Activated CD8-positive, alpha-beta memory T cell treated with anti-CD3 and anti-CD28 coated beads for 4 hours (primary cell): ENCODE measurements around the gene FMN1.

Source experiments
- DNase-seq, 2 donors: peaks; one replicate each; pipeline ENCODE4 v3.0.0-alpha.2; 2020; ENCODE audit warnings: low read depth in 2 of 2

FMN1 gene

DNA sequence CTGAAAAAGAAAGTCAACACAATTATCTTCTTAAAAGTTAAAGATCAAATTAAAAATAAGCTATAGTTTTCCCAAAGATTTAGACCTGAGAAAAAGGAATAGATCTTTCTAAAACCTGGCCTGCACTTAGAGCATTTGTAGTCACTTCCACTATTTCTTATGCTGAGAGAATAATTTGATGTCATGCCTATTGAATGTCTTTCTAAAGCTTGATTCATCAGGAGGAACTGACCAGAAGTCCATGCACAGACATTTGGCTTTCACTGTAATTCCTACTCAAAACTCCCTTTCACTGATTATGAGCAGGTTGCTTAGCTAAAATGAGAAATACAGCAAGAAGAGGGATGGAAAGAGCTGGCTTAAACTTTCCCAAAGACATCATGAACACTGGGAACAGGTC is 472.4 kb downstream of the FMN1 start:
- no peak for DNase-seq

DNA sequence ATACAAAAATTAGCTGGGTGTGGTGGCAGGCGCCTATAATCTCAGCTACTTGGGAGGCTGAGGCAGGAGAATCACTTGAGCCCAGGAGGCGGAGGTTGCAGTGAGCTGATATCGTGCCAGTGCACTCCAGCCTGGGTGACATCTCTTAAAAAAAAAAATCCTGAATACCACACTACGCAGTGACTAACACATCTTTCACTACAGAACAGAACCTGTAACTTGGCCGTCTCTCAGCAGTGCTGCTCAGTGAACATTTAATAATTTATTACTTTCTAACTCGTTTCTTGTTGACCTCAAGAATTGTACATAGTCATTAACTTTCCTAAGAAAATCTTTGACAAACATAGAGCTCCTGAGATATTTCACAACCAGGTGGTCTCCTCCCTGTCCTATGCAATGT is 472.9 kb downstream of the FMN1 start:
- DNase-seq = no peak

DNA sequence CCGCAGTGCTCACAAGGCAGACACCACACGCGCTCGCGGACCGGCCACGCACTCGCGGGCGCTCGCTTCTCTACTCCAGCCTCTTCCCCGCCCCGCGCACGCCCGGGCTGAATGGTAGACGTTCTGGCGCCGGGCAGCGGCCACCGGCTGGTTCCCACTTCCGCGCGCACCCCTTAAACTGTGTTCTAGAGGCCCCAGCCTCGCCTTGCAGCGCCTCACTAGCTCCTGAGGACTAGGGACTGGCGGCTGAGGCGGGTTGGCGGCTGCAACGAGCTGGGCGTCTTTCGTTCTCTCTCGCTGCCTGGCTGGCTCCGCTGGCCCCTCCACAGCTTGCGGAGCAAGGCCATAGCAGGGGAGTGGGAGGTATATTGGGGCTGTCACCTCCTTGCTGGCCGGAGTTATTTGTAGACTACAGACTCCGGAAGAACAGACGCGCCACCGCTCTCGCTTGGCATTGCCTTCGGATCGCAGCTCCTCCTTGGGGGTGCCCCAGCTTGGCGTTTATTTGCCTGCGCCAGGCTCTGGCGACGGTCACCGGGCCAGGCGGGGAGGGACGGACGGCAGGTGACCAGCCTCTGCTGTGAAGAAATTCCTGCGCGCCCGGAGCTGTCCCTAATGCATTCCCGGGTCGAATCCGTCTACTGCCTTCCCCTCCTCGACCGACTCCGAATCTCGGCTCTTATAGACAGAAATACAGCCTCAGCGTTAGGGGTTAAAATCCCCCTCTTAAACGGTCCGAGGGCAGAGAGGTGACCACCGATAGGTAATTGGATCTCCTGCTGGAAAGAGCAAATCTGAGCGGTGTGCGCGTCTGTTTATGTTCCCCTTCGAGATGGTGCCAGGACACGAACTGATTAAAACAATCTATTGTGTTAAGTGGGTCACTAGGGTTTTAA is 475.4 kb downstream of the FMN1 start:
- DNase-seq = no peak

DNA sequence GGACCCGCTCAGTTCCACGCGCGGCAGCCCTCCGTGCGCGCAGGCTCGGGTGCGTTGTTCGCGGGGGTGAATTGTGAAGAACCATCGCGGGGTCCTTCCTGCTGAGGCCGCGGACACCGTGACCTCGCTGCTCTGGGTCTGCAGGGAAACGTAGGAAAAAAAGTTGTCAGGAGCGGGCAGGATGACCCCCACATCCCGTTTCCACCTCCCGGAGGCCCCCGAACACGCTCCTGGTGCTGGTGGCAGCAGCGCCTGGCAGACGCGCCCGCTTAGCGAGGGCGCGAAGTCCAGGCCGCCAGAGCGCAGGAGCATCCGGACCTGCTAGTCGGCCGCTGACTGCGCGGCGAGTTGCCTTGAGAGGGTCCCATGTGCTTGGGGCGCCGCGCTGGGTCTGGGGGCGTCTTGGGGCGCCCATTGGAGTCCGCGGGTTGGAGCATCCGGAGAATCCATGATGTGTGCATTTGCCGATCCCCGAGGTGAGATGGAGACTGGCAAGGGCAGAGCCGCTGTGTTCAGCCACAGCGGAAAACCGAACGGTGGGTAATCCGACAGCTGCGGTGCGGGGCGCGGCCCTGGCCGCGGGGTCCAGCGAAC is 476.2 kb downstream of the FMN1 start:
- no peak for DNase-seq

DNA sequence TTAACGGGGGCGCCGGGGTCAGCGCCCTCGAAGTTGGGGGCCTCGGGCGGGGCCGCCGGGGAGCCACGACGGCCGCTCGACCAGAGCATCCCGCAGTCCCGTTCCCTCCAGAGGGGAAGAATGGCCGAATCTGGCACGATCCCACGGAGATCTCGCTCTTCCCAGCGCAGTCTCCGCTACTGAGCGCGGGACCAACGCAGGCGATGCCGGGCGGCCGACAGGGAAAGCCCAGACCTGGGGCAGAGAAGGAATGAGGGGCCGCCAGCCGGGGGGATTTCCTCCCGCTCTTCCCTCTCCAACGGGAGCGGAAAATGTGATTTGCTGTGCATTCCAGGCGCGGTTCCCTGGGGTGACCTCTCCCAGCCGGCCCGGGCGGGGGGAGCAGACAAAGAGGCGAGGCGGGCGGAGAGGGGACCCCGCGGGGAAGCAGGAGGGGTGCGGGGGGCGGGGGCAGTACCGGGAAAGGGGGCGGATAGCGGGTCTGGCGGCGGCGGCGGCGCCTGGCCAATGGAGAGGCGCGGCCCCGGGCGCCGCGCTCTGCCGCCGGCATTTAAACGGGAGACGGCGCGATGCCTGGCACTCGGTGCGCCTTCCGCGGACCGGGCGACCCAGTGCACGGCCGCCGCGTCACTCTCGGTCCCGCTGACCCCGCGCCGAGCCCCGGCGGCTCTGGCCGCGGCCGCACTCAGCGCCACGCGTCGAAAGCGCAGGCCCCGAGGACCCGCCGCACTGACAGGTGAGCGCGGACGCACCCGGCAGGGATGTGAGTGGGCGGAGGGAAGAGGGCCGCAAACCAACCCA is 476.9 kb downstream of the FMN1 start, which contains the start of gene GREM1:
GREM1 (plus strand) TSS at position 579 of the 801 bp plus-strand sequence. CDS start 12,687 bp downstream, outside the sequence.
- DNase-seq = no peak

DNA sequence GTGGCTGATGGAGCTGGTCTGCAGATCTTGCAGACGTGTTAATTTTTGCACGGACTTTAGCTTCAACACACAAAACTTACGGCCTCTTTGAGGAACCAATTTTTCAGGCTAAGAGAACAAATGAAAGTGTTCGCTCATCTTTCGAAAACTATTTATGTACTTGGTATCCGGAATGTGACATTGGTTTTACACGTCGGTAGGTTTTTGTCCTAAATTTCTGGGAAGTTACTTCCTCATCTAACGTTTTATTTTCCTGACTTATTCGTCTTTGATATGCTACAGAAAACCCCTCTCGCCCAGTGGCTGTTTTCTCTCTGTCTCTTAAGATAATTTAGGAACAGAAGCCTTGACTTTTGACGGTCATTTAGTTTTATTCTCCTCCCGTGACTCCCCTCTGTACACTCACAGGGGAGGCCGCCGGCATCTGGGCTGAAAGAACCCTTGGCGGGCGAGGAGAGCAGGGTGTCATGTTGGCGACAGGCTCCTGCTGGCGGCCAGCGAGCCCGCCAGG is 477.5 kb downstream of the FMN1 start:
- DNase-seq = no peak

DNA sequence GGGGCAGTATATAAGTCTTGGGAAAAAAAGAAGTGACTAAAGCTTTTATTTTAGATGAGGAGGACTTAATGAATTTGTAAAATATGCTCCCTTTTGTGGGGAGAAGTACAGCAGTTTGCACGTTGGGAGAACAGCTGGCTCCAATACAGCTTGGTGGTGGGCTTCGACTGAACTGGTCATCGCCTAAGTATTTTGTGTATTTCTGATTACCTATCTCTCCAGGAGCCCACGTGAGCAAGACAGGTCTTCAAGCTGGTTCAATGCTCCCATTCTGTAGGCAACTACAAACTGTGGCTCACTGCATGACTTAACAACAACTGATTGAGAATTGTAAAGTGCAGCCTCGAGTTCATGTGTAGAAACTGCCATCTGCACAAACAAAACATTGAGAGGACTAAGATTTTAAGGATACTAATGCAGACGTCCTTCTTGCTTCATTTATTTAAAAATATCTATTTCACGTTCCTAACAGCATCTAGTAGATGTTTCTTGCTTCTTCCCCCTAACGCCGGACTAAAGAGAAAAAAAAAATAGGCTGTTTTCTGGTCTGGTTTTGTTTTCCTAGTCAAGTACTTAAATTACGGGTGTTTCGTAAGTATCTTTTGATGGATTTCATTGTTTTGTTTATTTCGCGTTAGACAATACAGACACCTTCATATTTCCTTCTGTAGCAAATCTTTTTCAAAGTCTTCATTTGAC is 478.1 kb downstream of the FMN1 start:
- DNase-seq = no peak
